GM21367 (cell line): Measurements from ENCODE around the gene TBC1D24.
"Not testable (repeated sequence)": the region's sequence is repeated elsewhere in the genome, so short reads cannot be mapped to it uniquely, and the experiment has no call there.

Experiments used
- ATAC-seq: cut with Tn5 transposase; IDR thresholded peaks from one replicate; pipeline ENCODE4 v1.9.1; 2021; ENCODE audit not compliant: unreplicated experiment

Gene TBC1D24

DNA sequence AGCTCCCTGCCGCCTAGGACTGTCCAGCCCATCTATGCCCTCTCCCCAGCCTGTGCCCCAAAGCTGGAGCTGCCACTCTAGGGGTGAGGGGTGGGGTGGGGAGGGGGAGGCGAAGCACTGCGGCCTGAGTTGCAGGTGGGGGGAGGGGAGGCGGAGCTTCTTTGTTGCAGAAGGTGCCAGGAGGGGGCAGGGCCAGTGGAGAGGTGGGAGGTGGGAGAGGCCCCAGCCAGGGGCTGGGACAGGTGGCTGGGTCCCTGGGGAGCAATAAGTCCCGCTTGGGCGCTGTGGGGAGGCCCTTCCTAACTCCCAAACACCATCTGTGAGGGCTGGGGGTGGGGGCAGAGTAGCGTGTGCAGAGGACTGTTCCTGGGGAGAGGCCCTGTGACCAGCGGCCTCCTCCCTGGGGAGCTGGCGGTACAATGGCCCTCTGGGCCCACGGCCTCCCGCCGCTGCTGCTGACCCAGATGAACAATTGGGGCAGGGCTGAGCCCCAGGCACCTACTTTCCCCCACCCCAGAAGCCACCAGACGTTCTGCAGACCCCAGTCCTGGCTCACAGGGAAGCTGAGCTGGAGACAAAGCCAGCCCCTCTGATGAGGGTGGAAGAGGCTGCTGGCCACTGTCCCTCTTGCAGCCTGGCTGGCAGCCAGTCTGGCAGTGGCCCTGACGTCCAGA, 6.1 kb upstream of the TBC1D24 start:
- no peak for ATAC-seq

- no peak for ATAC-seq
Observed at GRCh38 chr16:2469399-2470233, 5.3 kb upstream of the TBC1D24 start.

GRCh38 chr16:2470234-2470601, 4.7 kb upstream of the TBC1D24 start:
- ATAC-seq, result no peak

DNA sequence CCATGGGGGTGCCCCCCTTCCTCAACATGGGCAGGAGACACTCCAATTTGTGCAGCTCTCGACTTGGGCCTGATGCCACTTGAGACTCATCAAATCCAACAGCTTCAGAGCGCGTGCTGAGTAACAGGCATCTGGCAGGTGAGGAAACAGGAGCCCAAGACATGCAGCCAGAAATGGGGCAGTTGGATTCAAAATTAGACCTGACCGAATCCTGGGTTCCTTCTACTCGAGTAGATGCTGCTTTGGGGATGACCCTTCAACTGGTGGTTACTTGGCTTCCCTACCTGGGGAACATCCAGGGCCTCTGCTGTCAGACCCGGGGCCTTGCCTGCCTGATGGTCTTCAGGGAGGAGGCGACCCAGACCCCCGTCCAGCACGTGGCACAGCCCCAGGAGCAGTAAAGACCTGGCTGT, 4.3 kb upstream of the TBC1D24 start:
- ATAC-seq, result no peak

DNA sequence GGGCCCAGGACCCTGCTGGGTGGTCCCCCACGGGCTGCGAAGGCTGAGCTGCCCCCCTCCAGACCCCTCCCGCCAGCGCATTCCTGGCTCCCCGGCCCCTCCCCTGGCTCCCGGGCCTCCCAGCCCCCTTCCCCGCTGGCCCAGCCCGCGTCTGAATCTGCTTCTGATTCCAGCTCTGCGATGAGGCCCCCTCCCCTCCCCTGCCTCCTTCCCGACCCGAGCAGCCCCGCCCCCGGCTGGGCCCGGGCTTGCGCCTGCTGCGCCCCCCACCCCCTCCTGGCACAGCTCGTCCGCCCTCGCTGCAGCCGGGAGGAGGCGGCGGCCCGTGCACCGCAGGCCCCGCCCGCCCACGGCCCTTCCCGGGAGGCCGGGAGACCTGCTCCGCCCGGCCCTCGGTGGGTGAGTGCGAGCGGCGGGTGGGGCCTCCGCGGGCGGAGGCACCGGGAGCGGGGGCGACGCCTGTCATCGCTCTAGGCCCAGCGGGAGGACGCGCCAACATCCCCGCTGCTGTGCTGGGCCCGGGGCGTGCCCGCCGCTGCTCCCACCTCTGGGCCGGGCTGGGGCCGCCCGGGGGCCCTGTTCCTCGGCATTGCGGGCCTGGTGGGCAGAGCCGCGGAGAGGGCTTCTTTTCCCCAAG, 3.8 kb upstream of the TBC1D24 start, which contains the start of gene NTN3:
Gene NTN3, plus strand, starts transcription at position 282 of the 637 bp plus-strand sequence. CDS start 405 bp downstream, outside the sequence.
- no peak for ATAC-seq

- no peak for ATAC-seq
Observed at GRCh38 chr16:2471653-2472487, 3.1 kb upstream of the TBC1D24 start.

DNA sequence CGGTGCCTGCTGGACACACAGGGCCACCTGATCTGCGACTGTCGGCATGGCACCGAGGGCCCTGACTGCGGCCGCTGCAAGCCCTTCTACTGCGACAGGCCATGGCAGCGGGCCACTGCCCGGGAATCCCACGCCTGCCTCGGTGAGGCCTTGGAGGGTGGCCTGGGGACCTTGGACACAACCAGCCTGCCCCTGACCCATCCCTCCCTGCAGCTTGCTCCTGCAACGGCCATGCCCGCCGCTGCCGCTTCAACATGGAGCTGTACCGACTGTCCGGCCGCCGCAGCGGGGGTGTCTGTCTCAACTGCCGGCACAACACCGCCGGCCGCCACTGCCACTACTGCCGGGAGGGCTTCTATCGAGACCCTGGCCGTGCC, 2.5 kb upstream of the TBC1D24 start:
- ATAC-seq, result no peak

GRCh38 chr16:2472885-2473445, 2.0 kb upstream of the TBC1D24 start:
- no peak for ATAC-seq

- ATAC-seq, result no peak
Observed at GRCh38 chr16:2473446-2473926, 1.4 kb upstream of the TBC1D24 start.

DNA sequence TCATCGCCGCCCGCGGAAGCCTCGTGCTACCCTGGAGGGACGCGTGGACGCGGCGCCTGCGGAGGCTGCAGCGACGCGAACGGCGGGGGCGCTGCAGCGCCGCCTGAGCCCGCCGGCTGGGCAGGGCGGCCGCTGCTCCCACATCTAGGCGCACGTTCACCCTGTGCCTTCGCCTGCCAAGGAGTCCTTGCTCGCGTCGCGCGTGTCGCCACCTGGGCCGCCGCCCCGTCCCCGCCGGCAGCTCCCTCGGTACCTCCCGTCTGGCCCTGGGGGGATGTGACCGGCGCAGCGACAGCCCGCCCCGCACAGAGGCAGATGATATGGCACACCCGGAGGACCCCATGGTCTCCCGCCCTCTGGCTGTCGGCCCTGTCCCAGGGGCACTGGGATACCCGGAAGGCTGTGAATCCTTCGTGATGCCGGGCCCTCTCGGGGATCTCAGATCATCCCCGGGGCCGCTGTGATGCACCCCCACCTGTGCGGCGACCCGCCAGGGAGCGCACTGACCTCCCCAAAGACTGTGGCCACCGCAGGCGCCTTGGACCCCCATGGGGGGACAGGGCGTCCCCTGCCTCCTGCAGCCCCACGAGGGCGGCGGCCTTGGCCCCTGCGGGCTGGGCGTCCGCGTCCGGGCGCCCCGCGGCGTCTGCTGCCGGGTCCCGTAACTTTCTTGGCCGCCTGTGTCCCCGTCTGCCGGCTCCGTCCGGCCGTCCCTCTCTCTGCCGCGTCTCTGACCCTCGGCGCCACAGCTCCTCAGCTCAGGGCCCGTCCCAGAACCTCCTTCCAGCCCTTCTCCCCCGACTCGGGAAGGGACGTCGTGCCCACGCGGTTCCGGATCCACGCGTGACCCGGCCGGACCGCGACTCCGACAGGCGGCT, 689 bp upstream of the TBC1D24 start:
- ATAC-seq, result no peak

- ATAC-seq, result no peak
Observed at GRCh38 chr16:2475413-2476344, 752 bp downstream of the TBC1D24 start.

- ATAC-seq, result no peak
Observed at GRCh38 chr16:2476345-2476720, 1.4 kb downstream of the TBC1D24 start.

DNA sequence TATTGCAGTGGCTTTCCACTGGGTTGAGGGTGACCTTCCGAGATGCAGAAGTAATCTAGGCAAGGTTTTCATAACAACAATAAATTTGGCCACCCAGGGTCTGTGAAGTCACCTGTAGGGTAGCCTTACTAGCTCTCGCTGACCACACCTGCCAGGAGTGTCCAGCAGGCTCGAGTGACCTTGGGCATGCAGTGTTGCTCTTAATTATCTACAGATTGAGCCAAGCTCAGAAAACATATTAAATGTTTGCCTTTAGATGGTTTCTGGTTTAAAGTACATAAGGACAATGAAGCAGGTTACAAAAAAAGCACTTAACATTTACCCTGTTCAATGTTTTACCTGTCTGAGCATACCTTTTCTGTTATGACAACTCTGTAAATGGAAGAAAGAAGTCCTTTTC, 1.8 kb downstream of the TBC1D24 start:
- ATAC-seq, result no peak

DNA sequence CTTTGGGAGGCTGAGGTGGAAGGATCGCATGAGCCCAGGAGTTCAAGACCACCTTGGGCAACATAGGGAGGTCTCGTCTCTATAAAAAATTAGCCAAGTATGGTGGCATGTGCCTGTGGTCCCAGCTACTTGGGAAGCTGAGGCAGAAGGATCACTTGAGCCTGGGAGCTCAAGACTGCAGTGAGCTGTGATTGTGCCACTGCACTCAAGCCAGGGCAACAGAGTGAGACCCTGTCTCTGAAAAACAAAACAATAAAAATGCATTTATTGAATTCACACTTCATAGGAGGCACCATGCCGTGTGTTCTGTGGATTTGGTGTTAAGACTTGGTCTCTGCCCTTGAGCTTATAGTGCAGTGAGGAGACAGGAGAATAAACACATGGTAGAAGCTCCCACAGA, 2.4 kb downstream of the TBC1D24 start:
- ATAC-seq, result no peak

DNA sequence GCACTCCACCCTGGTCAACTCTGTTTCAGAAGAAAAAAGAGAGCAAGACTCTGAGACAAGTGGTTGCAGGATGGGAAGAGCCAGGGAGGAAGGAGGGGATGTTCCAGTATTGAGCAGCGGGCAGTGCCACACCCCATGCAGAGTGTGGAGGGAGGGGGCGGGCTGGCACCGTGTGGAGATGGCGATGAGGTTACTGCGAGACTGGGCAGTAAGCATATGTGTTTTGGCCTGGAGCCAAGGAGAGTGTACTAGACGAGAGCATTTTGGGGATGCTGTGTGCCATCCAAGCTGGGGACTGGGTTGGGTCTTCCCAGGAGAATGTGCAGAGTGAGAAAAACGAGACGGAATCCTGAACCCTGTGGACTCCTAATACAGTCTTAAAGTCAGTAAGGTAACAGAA, 3.4 kb downstream of the TBC1D24 start:
- no peak for ATAC-seq

- not testable (repeated sequence) for ATAC-seq
Observed at GRCh38 chr16:2479996-2480395, 5.1 kb downstream of the TBC1D24 start.

- no peak for ATAC-seq
Observed at GRCh38 chr16:2480948-2481347, 6.0 kb downstream of the TBC1D24 start.

GRCh38 chr16:2481676-2482075, 6.7 kb downstream of the TBC1D24 start:
- ATAC-seq, result no peak

GRCh38 chr16:2482249-2482648, 7.3 kb downstream of the TBC1D24 start:
- ATAC-seq, result no peak
